ENCODE data around the gene MRPS7. TPM values are rescaled to one million over a fixed set of nuclear protein-coding genes. Genes with fewer than 3 reads are reported as not detected.
A peak's percentile ranks its signal among the peaks of the same experiment; 100 is the strongest.
"Not testable (repeated sequence)": the region's sequence is repeated elsewhere in the genome, so short reads cannot be mapped to it uniquely, and the experiment has no call there.

The MRPS7 gene
- total RNA-seq, 2 experiments from 2014 or later, result 34.0 to 36.1 TPM

DNA sequence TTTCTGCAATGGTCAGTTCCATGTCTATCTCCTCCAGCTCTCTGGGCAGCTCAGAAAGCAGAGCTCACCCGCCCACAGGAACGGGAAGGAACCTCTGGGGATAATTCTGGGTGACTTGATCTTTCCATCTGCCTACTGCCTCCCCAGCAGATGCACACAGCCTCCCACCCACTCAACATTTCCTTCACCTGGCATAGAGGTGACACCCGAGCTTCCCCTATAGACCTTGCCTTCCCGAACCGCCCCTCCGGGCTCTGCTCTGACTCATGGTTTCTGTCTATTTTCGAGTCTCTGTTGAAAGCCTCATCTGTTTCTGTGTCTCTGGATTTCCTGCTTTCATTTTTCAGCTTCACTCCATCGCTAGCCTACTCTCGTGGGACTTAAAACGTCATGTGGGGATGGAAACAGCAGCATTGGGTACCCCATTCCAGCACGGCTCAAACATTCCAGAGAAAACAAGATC is 11.6 kb upstream of the MRPS7 start:
- DNase-seq (peak; percentile 58), ATAC-seq (ENCODE audit: low read depth) (peak; percentile 95)
- POLR2A ChIA-PET, result interaction anchor here (0.7 to 5.5 kb wide), 8 partner anchors 10 to 1045 kb away, joined by 3 to 51 read pairs (median 6); partner anchors contain the start of genes GGA3, GRB2, MIF4GD and MRPS7
- Mint-ChIP-seq H3K9me3 (no peaks in the 10 kb centered on the region), H3K27me3 (no peaks in the 10 kb centered on the region), H3K4me3 (peak overlapping the region; percentile 78), H3K36me3 (peaks cover 5% of the 10 kb centered on the region), H3K27ac (peak overlapping the region; percentile 92), H3K4me1 (peaks cover 23% of the 10 kb centered on the region)

DNA sequence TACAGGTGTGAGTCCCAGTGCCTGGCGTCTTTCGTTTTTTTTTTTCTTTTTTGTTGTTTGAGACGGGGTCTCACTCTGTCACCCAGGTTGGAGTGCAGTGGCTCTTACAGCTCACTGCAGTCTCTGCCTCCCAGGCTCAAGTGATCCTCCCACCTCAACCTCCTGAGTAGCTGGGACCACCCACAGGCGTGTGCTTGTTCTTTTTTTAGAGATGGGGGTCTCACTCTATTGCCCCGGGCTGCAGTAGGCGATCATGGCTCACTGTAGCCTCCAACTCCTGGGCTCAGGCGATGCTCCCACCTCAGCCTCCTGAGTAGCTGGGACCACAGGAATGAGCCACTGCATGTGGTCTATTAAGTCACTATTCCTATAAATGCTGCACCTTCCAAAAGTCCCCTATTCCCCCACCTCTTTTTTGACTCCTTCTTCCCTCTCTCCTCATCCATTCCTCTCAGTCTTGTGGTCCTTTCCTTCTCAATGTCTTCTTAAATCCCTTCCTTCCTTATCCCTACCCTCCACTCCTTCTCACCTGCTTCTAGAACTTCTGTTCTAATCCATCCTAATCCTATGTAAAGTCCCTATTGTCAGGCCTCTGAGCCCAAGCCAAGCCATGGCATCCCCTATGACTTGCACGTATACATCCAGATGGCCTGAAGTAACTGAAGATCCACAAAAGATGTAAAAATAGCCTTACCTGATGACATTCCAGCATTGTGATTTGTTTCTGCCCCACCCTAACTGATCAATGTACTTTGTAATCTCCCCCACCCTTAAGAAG is 9.5 kb upstream of the MRPS7 start:
- DNase-seq, result no peak
- Mint-ChIP-seq H3K4me1 (peaks cover 29% of the 10 kb centered on the region), H3K27ac (peak overlapping the region; percentile 27), H3K36me3 (no peaks in the 10 kb centered on the region), H3K27me3 (no peaks in the 10 kb centered on the region), H3K4me3 (no peak overlapping the region), H3K9me3 (no peaks in the 10 kb centered on the region)
- ATAC-seq (ENCODE audit: low read depth), result no peak
- POLR2A ChIA-PET, result no interaction called here

DNA sequence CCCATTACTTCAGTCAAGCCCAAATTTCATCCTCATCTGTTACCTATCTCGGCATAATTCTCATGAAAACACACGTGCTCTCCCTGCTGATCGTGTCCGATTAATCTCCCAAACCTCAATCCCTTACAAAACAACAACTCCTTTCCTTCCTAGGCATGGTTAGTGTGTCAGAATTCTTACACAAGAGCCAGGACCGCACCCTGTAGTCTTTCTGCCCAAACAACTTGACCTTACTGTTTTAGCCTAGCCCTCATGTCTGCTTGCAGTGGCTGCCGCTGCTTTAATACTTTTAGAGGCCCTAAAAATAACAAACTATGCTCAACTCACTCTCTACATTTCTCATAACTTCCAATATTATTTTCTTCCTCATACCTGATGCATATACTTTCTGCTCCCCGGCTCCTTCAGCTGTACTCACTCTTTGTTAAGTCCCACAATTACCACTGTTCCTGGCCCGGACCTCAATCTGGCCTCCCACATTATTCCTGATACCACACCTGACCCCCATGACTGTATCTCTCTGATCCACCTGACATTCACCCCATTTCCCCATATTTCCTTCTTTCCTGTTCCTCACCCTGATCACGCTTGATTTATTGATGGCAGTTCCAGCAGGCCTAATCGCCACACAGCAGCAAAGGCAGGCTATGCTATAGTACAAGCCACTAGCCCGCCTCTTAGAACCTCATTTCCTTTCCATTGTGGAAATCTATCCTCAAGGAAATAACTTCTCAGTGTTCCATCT is 5.6 kb upstream of the MRPS7 start:
- H3K36me3 Mint-ChIP-seq; ATAC-seq (ENCODE audit: low read depth); POLR2A ChIA-PET; H3K9me3 Mint-ChIP-seq; H3K4me3 Mint-ChIP-seq; DNase-seq; H3K27me3 Mint-ChIP-seq; H3K27ac Mint-ChIP-seq: not testable (repeated sequence)
- H3K4me1 Mint-ChIP-seq, result peaks cover 33% of the 10 kb centered on the region

DNA sequence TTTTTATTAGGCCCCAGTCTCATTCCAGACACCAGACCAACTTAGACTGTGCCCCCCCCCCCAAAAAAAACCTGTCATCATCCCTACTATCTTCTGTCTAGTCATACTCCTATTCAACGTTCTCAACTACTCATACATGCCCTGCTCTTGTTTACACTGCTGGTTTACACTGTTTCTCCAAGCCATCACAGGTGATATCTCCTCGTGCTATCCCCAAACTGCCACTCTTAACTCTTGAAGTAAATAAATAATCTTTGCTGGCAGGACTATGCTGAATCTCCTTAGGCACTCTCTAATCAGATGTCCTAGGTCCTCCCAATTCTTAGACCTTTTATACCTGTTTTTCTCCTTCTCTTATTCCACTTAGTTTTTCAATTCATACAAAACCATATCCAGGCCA is 4.5 kb upstream of the MRPS7 start:
- POLR2A ChIA-PET; ATAC-seq (ENCODE audit: low read depth); H3K4me3 Mint-ChIP-seq; H3K27me3 Mint-ChIP-seq; H3K9me3 Mint-ChIP-seq; DNase-seq; H3K36me3 Mint-ChIP-seq: not testable (repeated sequence)
- H3K27ac Mint-ChIP-seq, result peak overlapping the region; percentile 3
- peaks cover 32% of the 10 kb centered on the region for H3K4me1 Mint-ChIP-seq

DNA sequence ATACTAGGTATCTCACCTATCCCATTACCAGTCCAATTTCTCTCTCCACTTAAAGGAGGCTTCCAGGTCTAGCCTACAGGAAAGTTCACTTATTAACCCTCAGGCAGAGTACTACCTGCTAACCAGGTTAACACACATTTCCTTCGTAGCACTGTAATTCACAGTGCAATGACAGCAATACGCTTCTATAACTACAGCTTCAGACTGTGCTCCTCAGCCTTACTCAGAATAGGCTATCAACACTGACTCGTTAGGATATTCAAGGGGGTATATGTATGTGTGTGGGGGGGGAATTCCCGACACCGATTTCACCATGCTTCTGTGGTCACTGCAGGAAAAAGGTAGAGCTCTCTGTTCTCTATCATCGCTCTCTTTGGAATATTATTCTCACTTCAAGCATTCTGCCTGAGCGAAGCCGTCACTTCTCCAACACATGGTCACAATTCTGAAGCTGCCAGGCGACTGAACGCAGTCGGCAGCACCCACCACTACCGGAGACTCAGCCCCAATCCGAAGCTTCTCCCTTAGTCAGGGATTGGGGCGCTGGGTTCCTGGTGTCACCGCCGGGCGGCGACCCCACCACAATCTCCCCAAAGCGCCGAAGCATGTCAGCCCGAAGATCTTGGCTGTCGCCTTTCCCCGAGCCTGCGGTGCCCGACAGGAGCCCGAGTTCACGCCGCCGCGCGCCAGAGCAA is 891 bp upstream of the MRPS7 start:
- Mint-ChIP-seq H3K36me3 (peaks cover 4% of the 10 kb centered on the region), H3K9me3 (no peaks in the 10 kb centered on the region), H3K4me1 (peaks cover 31% of the 10 kb centered on the region), H3K27ac (peak overlapping the region; percentile 99), H3K4me3 (peak overlapping the region; percentile 99), H3K27me3 (no peaks in the 10 kb centered on the region)
- DNase-seq (no peak), ATAC-seq (ENCODE audit: low read depth) (peak; percentile 39)
- POLR2A ChIA-PET, result interaction anchor here (0.5 to 4.9 kb wide), 18 partner anchors 11 to 980 kb away, joined by 3 to 138 read pairs (median 8); partner anchors contain the start of genes ARMC7, GRB2, MIF4GD and NT5C

DNA sequence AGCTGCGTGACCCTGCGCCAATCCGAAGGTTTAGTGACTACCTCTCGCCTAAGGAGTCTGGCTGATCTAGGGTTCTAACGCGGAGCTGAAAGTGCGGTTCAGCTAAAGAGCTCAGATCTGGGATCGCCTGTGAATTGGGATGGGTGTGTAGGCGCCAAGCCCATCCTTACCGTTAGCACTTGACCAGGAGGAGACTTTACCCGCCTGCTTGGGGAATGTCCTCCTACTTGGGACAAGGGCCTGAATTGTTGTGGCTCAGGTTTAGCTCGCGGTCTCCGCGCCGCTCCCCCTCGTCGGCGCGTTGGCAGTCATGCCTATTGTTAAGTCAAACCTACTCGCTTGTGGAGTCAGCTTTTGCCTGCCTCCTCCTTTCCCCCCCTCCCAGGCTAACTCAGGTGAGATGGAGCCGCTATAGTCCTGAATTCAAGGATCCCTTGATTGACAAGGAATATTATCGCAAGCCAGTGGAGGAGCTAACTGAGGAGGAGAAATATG is 480 bp downstream of the MRPS7 start:
- Mint-ChIP-seq H3K4me1 (peaks cover 27% of the 10 kb centered on the region), H3K27me3 (no peaks in the 10 kb centered on the region), H3K4me3 (peak overlapping the region; percentile 99)

DNA sequence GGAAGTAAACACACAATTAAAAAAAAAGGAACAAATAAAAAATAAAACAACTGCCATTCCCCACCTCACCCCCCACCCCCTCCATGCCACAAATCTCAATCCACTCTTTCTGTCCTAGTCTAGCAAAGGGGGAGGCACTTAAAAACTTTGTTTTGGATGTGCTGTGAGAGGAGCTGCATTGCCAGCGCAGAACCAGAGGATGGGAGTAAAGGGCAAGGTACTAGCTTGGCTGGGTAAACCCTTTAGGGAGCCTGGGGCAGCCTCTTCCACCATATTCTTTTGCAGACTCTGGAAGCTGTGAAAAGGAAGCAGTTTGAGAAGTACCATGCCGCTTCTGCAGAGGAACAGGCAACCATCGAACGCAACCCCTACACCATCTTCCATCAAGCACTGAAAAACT is 1.4 kb downstream of the MRPS7 start:
- Mint-ChIP-seq H3K4me3 (peak overlapping the region; percentile 99), H3K4me1 (peaks cover 26% of the 10 kb centered on the region), H3K27me3 (no peaks in the 10 kb centered on the region), H3K36me3 (peaks cover 6% of the 10 kb centered on the region), H3K27ac (no peak overlapping the region), H3K9me3 (no peaks in the 10 kb centered on the region)
- POLR2A ChIA-PET, result interaction anchor here (0.9 to 4.9 kb wide), 7 partner anchors 9 to 193 kb away, joined by 3 to 138 read pairs (median 9); partner anchors contain the start of genes GRB2, MIF4GD, SLC25A19 and TMEM94
- no peak for ATAC-seq (ENCODE audit: low read depth)
- no peak for DNase-seq

More for the DNA sequence above, 480 bp downstream of the MRPS7 start:
- no peak for ATAC-seq (ENCODE audit: low read depth)
- POLR2A ChIA-PET, result interaction anchor here (0.5 to 4.9 kb wide), 22 partner anchors 10 to 254 kb away, joined by 3 to 138 read pairs (median 6); partner anchors contain the start of genes ARMC7, GRB2, JPT1 and MIF4GD
- H3K27ac Mint-ChIP-seq, result peak overlapping the region; percentile 99
- no peak for DNase-seq
- H3K36me3 Mint-ChIP-seq, result peaks cover 6% of the 10 kb centered on the region
- H3K9me3 Mint-ChIP-seq, result no peaks in the 10 kb centered on the region

DNA sequence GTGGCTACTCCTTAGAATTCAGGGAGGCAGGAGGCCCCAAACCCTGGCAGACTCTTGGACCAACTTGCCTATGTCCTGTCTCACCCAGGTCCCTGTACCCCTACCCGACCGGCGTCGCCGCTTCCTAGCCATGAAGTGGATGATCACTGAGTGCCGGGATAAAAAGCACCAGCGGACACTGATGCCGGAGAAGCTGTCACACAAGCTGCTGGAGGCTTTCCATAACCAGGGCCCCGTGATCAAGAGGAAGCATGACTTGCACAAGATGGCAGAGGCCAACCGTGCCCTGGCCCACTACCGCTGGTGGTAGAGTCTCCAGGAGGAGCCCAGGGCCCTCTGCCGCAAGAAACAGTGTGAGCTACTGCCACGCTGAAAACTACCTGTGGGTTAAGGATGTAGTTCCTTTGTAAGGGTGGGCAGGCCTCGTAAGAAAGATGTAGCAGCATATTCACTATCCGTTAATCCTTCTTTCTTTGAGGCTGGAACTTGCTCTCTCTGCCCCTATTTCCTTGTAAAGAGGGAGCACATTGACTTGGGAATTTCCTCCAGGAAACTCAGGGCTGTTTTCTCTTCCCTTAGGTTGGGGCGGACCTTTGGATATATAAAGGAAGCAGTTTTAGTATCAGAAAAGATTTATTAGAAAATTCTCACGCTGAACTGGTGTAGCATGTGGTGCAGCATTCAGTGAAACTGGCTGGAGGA is 4.1 kb downstream of the MRPS7 start:
- DNase-seq, result no peak
- H3K27ac Mint-ChIP-seq, result no peak overlapping the region

DNA sequence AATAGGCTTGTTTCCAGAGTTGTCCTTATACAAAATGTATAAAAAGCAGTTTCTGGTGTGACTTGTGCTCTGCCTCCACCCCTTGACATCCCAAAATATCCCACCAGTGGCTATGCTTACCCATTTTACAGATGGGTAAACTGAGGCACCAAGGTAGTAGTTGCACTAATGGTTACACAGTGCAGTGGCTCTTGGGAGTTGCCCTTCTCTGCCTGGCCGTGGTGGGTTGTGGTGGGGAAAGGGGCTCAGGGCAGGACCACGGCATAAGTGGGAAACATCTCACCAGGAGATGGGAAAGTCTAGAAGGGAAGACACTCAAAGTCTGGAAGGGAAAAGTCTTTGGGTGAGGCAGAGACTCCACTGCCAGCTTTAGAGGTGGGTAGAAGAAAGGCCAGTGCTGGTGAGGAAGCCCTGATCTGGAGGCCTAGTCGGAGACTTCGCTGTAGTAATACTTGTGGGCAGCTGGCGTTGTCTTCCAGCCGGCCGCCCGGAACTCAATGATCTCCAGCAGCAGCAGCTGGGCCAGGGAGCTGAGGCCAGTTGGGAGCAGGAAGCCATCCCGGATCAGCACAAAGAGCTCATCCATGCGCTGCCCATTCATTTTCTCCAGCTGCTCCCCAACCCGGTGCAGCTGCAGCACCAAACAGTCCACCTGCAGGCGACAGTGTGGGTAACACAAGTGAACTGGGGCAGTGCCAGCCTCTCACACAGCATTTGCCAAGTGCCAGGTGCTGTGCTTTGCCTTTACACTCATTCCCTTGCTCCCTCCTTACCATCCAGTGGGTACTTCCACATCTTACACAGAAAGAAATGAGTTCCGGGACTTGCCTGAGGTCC is 4.9 kb downstream of the MRPS7 start:
- Mint-ChIP-seq H3K36me3 (peaks cover 7% of the 10 kb centered on the region), H3K4me3 (no peak overlapping the region), H3K27me3 (no peaks in the 10 kb centered on the region), H3K4me1 (peaks cover 22% of the 10 kb centered on the region), H3K9me3 (no peaks in the 10 kb centered on the region), H3K27ac (peak overlapping the region; percentile 34)
- POLR2A ChIA-PET, result no interaction called here
- ATAC-seq (ENCODE audit: low read depth), result no peak
- no peak for DNase-seq

More for the DNA sequence above, 4.1 kb downstream of the MRPS7 start:
- no peaks in the 10 kb centered on the region for H3K9me3 Mint-ChIP-seq
- H3K4me1 Mint-ChIP-seq, result peaks cover 22% of the 10 kb centered on the region
- no peaks in the 10 kb centered on the region for H3K27me3 Mint-ChIP-seq
- H3K4me3 Mint-ChIP-seq, result no peak overlapping the region
- POLR2A ChIA-PET, result no interaction called here
- H3K36me3 Mint-ChIP-seq, result peaks cover 7% of the 10 kb centered on the region
- ATAC-seq (ENCODE audit: low read depth), result no peak

DNA sequence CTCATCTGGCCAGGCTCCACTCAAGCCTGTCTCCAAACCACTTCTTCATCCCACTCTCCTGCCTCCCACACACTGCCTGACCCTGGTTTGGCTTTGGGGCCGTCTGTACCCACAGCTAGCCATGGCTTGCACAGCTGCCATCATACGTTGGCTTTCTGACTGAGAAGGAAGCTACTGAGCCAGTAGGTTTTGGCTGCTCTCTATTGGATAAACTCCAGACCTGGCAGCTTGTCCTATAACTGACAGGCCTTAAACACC is 5.4 kb downstream of the MRPS7 start:
- DNase-seq (no peak), ATAC-seq (ENCODE audit: low read depth) (no peak)
- Mint-ChIP-seq H3K36me3 (peaks cover 6% of the 10 kb centered on the region), H3K4me1 (peaks cover 24% of the 10 kb centered on the region), H3K9me3 (no peaks in the 10 kb centered on the region), H3K27me3 (no peaks in the 10 kb centered on the region), H3K4me3 (no peak overlapping the region), H3K27ac (no peak overlapping the region)
- POLR2A ChIA-PET, result no interaction called here

DNA sequence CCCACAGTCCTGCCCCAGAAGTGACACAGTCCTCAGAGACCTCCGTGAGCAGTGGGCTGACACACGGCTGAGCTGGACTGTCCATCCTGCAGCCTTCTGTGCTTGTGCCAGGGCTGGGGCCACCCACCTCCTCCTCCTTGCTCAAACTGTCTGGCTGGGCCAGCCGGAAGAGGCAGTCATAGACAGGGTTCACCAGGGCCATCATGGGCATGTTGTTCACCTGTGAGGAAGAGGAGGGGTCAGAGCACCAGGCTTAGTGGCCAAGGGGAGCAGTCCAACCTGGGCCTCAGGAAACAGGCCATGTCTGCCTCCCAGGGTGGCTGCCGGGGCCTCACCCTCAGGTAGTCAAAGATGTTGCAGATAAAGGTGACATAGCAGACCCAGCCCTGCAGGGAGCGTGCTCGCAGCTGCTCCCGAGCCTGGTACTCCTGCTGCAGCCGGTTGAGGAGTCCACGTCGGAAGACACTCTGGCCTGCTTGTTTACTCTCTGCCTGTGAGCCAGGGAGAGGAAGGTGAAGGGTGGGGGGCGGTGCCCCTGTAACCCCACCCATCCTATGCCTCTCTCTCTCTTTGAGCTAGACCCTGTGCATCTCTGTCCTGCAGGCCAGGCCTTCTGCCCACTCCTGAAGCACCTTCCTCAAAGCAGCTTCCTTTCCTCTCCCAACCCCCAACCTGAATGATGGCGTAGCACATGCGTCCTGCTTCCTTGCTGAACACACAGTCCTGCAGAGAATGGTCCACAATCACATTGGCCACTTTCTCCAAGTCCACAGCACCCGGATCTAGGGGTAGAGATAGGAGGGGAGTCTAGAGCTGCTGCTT is 5.9 kb downstream of the MRPS7 start:
- no peak for DNase-seq
- ATAC-seq (ENCODE audit: low read depth), result no peak
- Mint-ChIP-seq H3K27ac (no peak overlapping the region), H3K36me3 (peaks cover 6% of the 10 kb centered on the region), H3K4me1 (peaks cover 21% of the 10 kb centered on the region), H3K4me3 (no peak overlapping the region), H3K27me3 (no peaks in the 10 kb centered on the region), H3K9me3 (no peaks in the 10 kb centered on the region)
- POLR2A ChIA-PET, result no interaction called here
